ENCODE measurements around the gene YWHAB. TPM values are rescaled to one million over a fixed set of nuclear protein-coding genes. Genes with fewer than 3 reads are reported as not detected.

Gene YWHAB
- total RNA-seq, 1 experiment from 2014 or later, result 95.5 TPM

- Histone ChIP-seq H3K9me3 (replicated peaks) (no peaks in the 10 kb centered on the region), H3K4me1 (replicated peaks) (no peaks in the 10 kb centered on the region), H3K27me3 (replicated peaks) (no peaks in the 10 kb centered on the region), H3K27ac (no peak overlapping the region), H3K4me3 (no peak overlapping the region), H3K36me3 (peaks cover 53% of the 10 kb centered on the region)
- DNase-seq (ENCODE audit: low read depth in 1 of 2, low spot score in 2 of 2), result no peak
These were observed 53.1 kb downstream of the YWHAB start for GRCh38 chr20:44938637-44939036.

DNA sequence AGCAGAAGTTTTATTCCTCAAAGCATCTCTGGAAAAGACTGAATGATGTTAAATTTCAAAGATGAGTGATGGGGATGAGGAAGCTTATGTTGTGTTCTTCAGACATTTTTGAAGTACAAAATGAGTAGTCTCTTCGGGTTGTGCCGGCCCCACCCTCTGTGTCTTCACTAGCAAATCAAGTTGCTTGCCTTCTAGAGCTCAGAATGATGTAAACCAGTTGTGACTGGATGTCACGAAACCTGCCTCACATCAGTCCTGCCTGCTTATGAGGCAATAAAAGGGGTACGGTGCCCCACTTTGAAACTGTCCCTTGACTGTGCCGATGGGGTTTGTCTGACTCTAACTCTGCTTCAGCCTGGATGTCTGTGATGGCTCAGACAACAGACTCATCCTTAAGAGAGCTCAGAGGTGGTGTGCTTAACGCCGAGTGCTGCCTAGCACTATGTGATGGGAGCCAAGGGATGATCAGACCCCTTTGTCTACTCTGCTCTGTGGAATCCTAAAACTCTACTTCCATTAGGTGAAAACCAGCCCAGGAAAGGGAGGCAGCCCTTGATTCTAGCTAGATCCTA is 55.7 kb downstream of the YWHAB start:
- Histone ChIP-seq H3K27me3 (replicated peaks) (no peaks in the 10 kb centered on the region), H3K36me3 (peaks cover 62% of the 10 kb centered on the region), H3K4me3 (no peak overlapping the region), H3K27ac (no peak overlapping the region), H3K4me1 (replicated peaks) (no peaks in the 10 kb centered on the region), H3K9me3 (replicated peaks) (no peaks in the 10 kb centered on the region)
- no peak for DNase-seq (ENCODE audit: low read depth in 1 of 2, low spot score in 2 of 2)

- H3K27ac ChIP-seq, result no peak overlapping the region
- peaks cover 68% of the 10 kb centered on the region for H3K36me3 ChIP-seq
- H3K9me3 ChIP-seq (replicated peaks), result no peaks in the 10 kb centered on the region
- H3K27me3 ChIP-seq (replicated peaks), result no peaks in the 10 kb centered on the region
- no peak for DNase-seq (ENCODE audit: low read depth in 1 of 2, low spot score in 2 of 2)
- no peak overlapping the region for H3K4me3 ChIP-seq
- H3K4me1 ChIP-seq (replicated peaks), result no peaks in the 10 kb centered on the region
These were observed 56.9 kb downstream of the YWHAB start for GRCh38 chr20:44942264-44942973.

GRCh38 chr20:44943828-44944227 is 58.3 kb downstream of the YWHAB start:
- H3K36me3 ChIP-seq, result peaks cover 82% of the 10 kb centered on the region
- H3K4me1 ChIP-seq (replicated peaks), result no peaks in the 10 kb centered on the region
- no peaks in the 10 kb centered on the region for H3K27me3 ChIP-seq (replicated peaks)
- no peak for DNase-seq (ENCODE audit: low read depth in 1 of 2, low spot score in 2 of 2)
- no peak overlapping the region for H3K4me3 ChIP-seq
- H3K9me3 ChIP-seq (replicated peaks), result no peaks in the 10 kb centered on the region
- no peak overlapping the region for H3K27ac ChIP-seq

GRCh38 chr20:44945261-44945660 is 59.8 kb downstream of the YWHAB start:
- Histone ChIP-seq H3K27me3 (replicated peaks) (no peaks in the 10 kb centered on the region), H3K9me3 (replicated peaks) (no peaks in the 10 kb centered on the region), H3K27ac (no peak overlapping the region), H3K36me3 (peaks cover 95% of the 10 kb centered on the region), H3K4me1 (replicated peaks) (no peaks in the 10 kb centered on the region), H3K4me3 (no peak overlapping the region)
- DNase-seq (ENCODE audit: low read depth in 1 of 2, low spot score in 2 of 2), result no peak

DNA sequence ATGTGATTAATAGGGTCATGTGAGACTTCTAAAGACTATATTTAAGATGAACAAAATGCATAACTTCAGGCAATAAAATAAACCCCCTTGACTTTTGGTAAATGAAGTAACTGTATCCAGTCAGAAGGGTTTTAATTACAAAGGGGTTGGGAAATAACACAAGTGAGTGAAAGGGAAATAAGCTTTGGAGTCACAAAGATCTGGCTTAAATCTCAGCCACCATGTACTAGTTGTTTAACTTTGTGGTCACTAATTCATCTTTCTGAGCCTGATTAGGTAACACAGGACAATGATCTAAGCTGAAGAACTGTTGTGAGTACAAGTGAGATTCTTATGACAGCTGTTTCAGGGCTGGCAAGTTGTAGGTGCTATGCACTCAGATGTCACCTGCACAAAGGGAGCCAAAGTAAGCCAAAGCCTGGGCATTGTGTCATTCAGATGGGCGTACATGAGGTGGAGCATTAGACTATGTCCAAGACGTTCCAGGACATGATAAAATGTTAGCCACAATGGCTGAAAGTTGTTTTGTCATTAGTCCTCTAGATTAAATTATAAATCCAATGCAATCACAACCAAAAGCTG is 60.9 kb downstream of the YWHAB start:
- no peak overlapping the region for H3K4me3 ChIP-seq
- H3K36me3 ChIP-seq, result peaks cover 96% of the 10 kb centered on the region
- no peaks in the 10 kb centered on the region for H3K27me3 ChIP-seq (replicated peaks)
- DNase-seq (ENCODE audit: low read depth in 1 of 2, low spot score in 2 of 2), result no peak
- no peaks in the 10 kb centered on the region for H3K4me1 ChIP-seq (replicated peaks)
- H3K27ac ChIP-seq, result no peak overlapping the region
- H3K9me3 ChIP-seq (replicated peaks), result no peaks in the 10 kb centered on the region

- Histone ChIP-seq H3K4me1 (replicated peaks) (no peaks in the 10 kb centered on the region), H3K27me3 (replicated peaks) (no peaks in the 10 kb centered on the region), H3K36me3 (peaks cover 94% of the 10 kb centered on the region), H3K9me3 (replicated peaks) (no peaks in the 10 kb centered on the region), H3K27ac (no peak overlapping the region), H3K4me3 (no peak overlapping the region)
- no peak for DNase-seq (ENCODE audit: low read depth in 1 of 2, low spot score in 2 of 2)
These were observed 62.6 kb downstream of the YWHAB start for GRCh38 chr20:44948107-44948506.

- H3K4me3 ChIP-seq, result no peak overlapping the region
- no peaks in the 10 kb centered on the region for H3K9me3 ChIP-seq (replicated peaks)
- no peak for DNase-seq (ENCODE audit: low read depth in 1 of 2, low spot score in 2 of 2)
- no peak overlapping the region for H3K27ac ChIP-seq
- no peaks in the 10 kb centered on the region for H3K27me3 ChIP-seq (replicated peaks)
- no peaks in the 10 kb centered on the region for H3K4me1 ChIP-seq (replicated peaks)
- H3K36me3 ChIP-seq, result peaks cover 94% of the 10 kb centered on the region
These were observed 63.0 kb downstream of the YWHAB start for GRCh38 chr20:44948513-44948912.

DNA sequence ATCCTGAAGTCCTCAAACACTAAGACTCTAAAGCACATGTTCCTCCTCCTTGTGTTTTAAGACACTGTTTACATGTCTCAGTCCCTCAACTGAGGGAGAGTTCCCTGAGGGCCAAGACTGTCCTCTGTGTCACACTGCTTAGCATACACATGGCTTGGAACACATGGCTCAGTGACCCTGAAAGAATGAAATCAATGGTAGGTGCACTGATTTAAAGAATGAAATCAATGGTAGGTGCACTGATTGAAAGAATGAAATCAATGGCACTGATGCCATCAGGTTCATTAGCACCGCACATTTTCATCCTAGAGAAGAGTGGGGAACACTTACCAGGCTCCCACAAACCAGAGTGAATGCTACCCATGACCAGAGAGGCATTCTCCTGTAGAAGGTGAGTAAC is 64.9 kb downstream of the YWHAB start:
- DNase-seq (ENCODE audit: low read depth in 1 of 2, low spot score in 2 of 2), result no peak
- Histone ChIP-seq H3K36me3 (peaks cover 97% of the 10 kb centered on the region), H3K9me3 (replicated peaks) (no peaks in the 10 kb centered on the region), H3K4me3 (no peak overlapping the region), H3K27ac (no peak overlapping the region), H3K4me1 (replicated peaks) (no peaks in the 10 kb centered on the region), H3K27me3 (replicated peaks) (no peaks in the 10 kb centered on the region)

- Histone ChIP-seq H3K4me3 (no peak overlapping the region), H3K4me1 (replicated peaks) (no peaks in the 10 kb centered on the region), H3K27me3 (replicated peaks) (no peaks in the 10 kb centered on the region), H3K27ac (no peak overlapping the region), H3K9me3 (replicated peaks) (no peaks in the 10 kb centered on the region), H3K36me3 (peaks cover 87% of the 10 kb centered on the region)
- DNase-seq (ENCODE audit: low read depth in 1 of 2, low spot score in 2 of 2), result no peak
These were observed 67.2 kb downstream of the YWHAB start for GRCh38 chr20:44952731-44953130.

- no peak overlapping the region for H3K27ac ChIP-seq
- no peaks in the 10 kb centered on the region for H3K27me3 ChIP-seq (replicated peaks)
- peaks cover 84% of the 10 kb centered on the region for H3K36me3 ChIP-seq
- peaks cover 5% of the 10 kb centered on the region for H3K4me1 ChIP-seq (replicated peaks)
- H3K4me3 ChIP-seq, result no peak overlapping the region
- no peaks in the 10 kb centered on the region for H3K9me3 ChIP-seq (replicated peaks)
- no peak for DNase-seq (ENCODE audit: low read depth in 1 of 2, low spot score in 2 of 2)
These were observed 68.7 kb downstream of the YWHAB start for GRCh38 chr20:44954211-44954610.

DNA sequence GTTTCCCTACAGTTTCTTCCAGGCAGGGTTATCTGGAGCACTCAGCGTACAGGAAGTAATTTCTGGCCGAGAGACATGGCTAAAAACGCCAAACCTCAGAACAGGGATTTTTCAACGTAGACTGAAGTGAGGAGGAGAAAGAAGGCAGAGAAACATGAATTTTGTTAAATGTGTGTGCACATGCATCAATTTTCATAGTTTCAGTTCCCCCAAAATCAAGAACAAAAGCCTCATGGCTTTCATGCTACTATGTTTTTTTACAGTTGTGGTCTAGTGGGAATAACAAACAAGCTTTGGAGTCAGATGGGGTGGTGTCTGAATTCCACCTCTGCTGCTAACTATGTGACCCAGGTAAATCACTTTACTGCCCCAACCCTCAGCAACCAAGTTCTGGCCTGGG is 69.8 kb downstream of the YWHAB start:
- Histone ChIP-seq H3K4me1 (replicated peaks) (peaks cover 9% of the 10 kb centered on the region), H3K27me3 (replicated peaks) (no peaks in the 10 kb centered on the region), H3K9me3 (replicated peaks) (no peaks in the 10 kb centered on the region), H3K36me3 (peaks cover 75% of the 10 kb centered on the region), H3K4me3 (no peak overlapping the region), H3K27ac (no peak overlapping the region)
- DNase-seq (ENCODE audit: low read depth in 1 of 2, low spot score in 2 of 2), result no peak

GRCh38 chr20:44956410-44956809 is 70.9 kb downstream of the YWHAB start:
- Histone ChIP-seq H3K36me3 (peaks cover 64% of the 10 kb centered on the region), H3K27ac (no peak overlapping the region), H3K4me3 (no peak overlapping the region), H3K27me3 (replicated peaks) (no peaks in the 10 kb centered on the region), H3K4me1 (replicated peaks) (peaks cover 18% of the 10 kb centered on the region), H3K9me3 (replicated peaks) (no peaks in the 10 kb centered on the region)
- no peak for DNase-seq (ENCODE audit: low read depth in 1 of 2, low spot score in 2 of 2)

All from SJSA1 (cell line).